ENCODE measurements around the gene RSRC1. TPM values are rescaled to one million over a fixed set of nuclear protein-coding genes. Genes with fewer than 3 reads are reported as not detected.

RSRC1 gene
- total and polyA plus RNA-seq, 8 donors, result 7.7 to 19.9 (median 10.2) TPM

DNA sequence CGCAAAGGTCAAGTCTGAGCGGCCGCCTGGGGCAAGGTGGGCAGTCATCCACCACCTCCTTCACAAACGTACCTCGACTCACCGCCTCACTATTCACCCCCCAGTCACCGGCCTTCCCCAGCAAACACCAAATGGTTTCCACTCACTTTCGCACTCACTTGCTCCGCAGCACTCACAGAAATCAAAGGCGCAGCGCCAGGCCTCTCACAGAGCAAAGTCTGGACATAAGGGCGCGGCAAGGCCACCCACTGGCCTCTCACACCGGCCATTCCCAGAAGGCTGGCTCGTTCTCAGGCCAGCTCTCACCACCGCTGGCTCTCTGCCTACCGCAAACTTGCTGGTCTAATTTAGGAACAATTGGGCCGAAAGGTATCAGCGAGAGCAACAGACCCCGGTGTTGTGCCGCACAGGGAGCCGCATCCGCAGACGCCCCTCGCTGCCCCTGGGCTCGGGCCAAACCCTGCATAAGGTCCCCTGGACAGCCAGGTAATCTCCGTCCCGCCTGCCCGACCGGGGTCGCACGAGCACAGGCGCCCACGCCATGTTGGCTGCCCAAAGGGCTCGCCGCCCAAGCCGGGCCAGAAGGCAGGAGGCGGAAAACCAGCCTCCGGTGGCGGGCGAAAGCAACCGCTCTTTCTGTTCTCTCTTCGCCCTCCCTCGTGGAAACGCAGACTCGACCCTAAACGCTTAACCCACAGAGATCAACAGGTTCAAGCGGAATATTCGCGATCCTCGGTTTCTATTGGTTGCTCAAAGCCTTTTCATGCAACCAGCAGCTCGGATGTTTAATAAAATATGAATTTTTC lies 6.6 kb upstream of the RSRC1 start:
- no peaks in the 10 kb centered on the region for H3K9me3 ChIP-seq
- peak in 3 of 6 donors; percentile 22 to 75 (median 68) for DNase-seq
- peaks cover 0 to 10% (median 0%) of the 10 kb centered on the region in 3 donors for H3K4me1 ChIP-seq

DNA sequence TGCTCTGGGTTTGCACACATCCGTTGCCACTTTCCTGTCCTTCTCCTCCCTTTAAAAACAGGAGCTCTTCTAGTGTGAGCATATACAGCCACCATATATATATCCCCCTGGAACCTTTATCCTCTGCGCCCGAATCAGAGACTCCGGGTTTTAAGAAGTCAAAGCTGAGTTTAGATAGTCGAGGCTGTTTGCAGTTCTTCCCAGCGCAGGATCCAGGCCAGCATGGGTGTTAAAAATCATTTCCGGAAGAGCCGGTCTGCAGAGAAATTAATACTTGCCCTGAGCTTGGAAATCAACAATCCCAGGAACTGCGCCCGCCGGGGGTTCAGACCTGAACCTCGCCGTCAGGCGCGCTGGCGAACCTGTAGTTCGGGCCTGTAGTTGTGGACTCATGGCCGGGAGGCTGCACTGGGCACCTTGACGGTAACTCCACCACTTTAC lies 6.0 kb upstream of the RSRC1 start:
- H3K9me3 ChIP-seq, result no peaks in the 10 kb centered on the region
- no peak overlapping the region for H3K27ac ChIP-seq
- H3K27me3 ChIP-seq, result peaks cover 13 to 74% (median 32%) of the 10 kb centered on the region in 4 donors
- peaks cover 0 to 8% (median 0%) of the 10 kb centered on the region in 3 donors for H3K4me1 ChIP-seq
- intact Hi-C loops (cut with DNase I), result no loop called here
- ATAC-seq (no peak), FAIRE-seq (no peak), DNase-seq (peak in 1 of 6 donors; percentile 46)
- 21 to 24% methylated on average over 19 of the region's 19 CpGs for WGBS, 2 donors
- H3K36me3 ChIP-seq, result no peaks in the 10 kb centered on the region
- TF ChIP-seq, protein P1, sequence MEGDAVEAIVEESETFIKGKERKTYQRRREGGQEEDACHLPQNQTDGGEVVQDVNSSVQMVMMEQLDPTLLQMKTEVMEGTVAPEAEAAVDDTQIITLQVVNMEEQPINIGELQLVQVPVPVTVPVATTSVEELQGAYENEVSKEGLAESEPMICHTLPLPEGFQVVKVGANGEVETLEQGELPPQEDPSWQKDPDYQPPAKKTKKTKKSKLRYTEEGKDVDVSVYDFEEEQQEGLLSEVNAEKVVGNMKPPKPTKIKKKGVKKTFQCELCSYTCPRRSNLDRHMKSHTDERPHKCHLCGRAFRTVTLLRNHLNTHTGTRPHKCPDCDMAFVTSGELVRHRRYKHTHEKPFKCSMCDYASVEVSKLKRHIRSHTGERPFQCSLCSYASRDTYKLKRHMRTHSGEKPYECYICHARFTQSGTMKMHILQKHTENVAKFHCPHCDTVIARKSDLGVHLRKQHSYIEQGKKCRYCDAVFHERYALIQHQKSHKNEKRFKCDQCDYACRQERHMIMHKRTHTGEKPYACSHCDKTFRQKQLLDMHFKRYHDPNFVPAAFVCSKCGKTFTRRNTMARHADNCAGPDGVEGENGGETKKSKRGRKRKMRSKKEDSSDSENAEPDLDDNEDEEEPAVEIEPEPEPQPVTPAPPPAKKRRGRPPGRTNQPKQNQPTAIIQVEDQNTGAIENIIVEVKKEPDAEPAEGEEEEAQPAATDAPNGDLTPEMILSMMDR (IDR thresholded peaks at IDR 0.05), result no peak
- H3K4me3 ChIP-seq, result peak overlapping the region in 1 of 4 donors; percentile 25

More for the DNA sequence above, 6.6 kb upstream of the RSRC1 start:
- ATAC-seq (peak in 3 of 4 donors; percentile 22 to 56 (median 49)), FAIRE-seq (no peak)
- Histone ChIP-seq H3K27ac (no peak overlapping the region), H3K27me3 (peaks cover 13 to 73% (median 29%) of the 10 kb centered on the region in 4 donors), H3K36me3 (no peaks in the 10 kb centered on the region), H3K4me3 (peak overlapping the region in 1 of 4 donors; percentile 25)
- 7 to 10% methylated on average over 52 of the region's 52 CpGs for WGBS, 2 donors
- intact Hi-C loops (cut with DNase I), result no loop called here
- TF ChIP-seq, protein P1 (IDR thresholded peaks at IDR 0.05), result no peak

DNA sequence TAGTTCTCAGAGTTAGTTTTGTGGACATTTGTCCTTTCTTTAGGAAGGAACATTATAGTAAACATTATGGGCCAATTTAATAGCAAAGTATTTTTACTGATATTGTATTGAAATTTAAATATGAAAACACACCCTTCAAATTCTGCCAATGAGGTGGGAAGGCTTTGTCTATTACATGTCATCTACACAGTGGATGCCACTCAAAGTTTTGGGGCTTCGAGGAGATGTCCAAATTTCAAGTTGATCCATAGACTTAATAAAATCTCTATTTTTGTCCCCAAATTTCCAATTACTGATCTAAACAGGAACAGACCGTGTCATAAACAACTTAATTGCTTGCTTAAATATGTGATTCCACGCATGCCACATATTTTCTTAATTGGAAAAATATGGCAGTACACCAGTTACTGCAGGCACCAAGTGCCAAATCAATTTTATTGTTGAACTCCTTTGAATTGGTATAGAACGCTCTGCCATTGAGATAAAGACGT lies 5.4 kb upstream of the RSRC1 start:
- H3K4me3 ChIP-seq, result no peak overlapping the region
- 35 to 37% methylated on average over 5 of the region's 5 CpGs for WGBS, 2 donors
- ATAC-seq (no peak), DNase-seq (no peak), FAIRE-seq (no peak)
- no peaks in the 10 kb centered on the region for H3K9me3 ChIP-seq
- intact Hi-C loops (cut with DNase I), result no loop called here
- no peak overlapping the region for H3K27ac ChIP-seq
- TF ChIP-seq, protein P1 (IDR thresholded peaks at IDR 0.05), result no peak
- H3K4me1 ChIP-seq, result peaks cover 0 to 8% (median 0%) of the 10 kb centered on the region in 3 donors
- no peaks in the 10 kb centered on the region for H3K36me3 ChIP-seq
- peaks cover 13 to 69% (median 33%) of the 10 kb centered on the region in 4 donors for H3K27me3 ChIP-seq

DNA sequence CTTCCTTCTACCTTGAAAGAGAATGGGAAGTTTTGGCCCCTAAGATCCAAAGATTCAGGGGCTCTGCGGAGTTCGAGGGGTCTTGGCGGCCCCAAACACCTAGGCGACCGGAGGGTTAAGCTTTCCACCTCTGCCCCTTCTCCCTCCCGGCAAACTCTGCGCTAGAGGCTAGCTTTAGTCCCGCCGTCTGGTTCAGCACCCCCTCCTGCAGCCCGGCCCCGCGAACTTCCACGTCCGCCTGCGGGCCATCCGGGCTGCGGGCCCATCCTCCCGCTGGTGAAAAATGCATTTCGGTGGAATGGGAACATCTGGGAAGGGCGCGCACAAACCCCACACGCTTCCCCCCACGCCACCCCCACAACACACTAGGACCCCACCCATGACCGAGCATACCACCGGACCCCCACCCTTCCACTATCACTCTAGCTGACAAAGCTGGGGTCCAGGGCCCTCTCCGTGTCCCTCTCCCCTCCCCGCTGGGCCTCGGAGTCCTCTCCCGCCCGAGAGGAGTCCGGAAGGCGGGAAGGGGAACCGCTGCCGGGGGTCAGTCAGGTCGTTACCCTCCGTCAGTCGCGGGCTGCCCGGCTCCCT lies 4.7 kb upstream of the RSRC1 start:
- TF ChIP-seq, protein P1 (IDR thresholded peaks at IDR 0.05), result no peak
- Histone ChIP-seq H3K4me3 (peak overlapping the region in 3 of 4 donors; percentile 9 to 46 (median 39)), H3K9me3 (no peaks in the 10 kb centered on the region), H3K36me3 (no peaks in the 10 kb centered on the region), H3K27ac (no peak overlapping the region), H3K4me1 (peaks cover 0 to 8% (median 0%) of the 10 kb centered on the region in 3 donors), H3K27me3 (peaks cover 10 to 64% (median 30%) of the 10 kb centered on the region in 4 donors)
- DNase-seq, result peak in 3 of 6 donors; percentile 15 to 84 (median 57)
- 2 to 4% methylated on average over 32 to 39 of the region's 39 CpGs for WGBS, 2 donors
- intact Hi-C loops (cut with DNase I), result no loop called here
- no peak for FAIRE-seq
- no peak for ATAC-seq
